ENCODE data around the gene BTBD18. TPM values are rescaled to one million over a fixed set of nuclear protein-coding genes. Genes with fewer than 3 reads are reported as not detected.
"Not testable (repeated sequence)": the region's sequence is repeated elsewhere in the genome, so short reads cannot be mapped to it uniquely, and the experiment has no call there.

The BTBD18 gene
- total RNA-seq, 2 experiments from 2014 or later = not detected

DNA sequence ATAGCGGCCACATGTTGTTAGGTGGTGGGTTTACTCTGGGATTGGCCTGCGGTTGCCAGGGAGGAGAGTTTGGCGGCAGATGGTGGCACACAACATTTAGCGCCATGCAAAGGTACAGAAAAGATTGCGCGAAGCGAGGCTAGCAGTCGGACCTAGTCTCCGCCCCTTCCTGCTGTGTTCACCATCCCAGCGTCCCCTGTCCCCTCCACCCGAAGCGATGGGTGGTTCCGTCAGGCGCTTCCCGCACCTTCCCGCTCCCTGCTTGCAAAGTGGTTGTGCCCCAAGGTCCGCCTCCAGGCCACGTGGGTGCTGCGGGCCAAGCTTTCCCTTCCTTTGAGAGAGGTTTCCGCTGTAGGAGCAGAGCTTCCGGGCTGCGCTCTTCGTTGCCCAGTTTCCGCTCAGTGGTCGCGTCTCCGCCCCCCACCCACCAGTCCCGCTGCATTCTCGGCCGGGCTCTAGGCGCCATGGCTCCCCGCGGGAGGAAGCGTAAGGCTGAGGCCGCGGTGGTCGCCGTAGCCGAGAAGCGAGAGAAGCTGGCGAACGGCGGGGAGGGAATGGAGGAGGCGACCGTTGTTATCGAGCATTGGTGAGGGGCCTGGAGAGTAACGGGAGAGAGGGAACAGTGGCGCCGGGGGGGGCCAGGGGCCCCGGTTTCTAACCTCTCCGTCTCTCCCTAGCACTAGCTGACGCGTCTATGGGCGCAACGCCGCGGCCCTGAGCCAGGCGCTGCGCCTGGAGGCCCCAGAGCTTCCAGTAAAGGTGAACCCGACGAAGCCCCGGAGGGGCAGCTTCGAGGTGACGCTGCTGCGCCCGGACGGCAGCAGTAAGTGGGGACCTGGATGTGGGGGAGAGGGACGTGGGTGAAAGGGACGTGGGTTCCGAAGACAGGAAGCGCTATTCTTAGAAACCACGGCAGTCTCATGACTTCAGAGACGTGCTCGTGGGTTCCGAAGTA lies 10.2 kb downstream of the BTBD18 start, which contains the start of gene SELENOH:
Gene SELENOH, plus strand, starts transcription at position 360 of the 955 bp plus-strand sequence. Its CDS starts 105 bp downstream, at position 465.
- H3K36me3 Mint-ChIP-seq = peaks cover 34% of the 10 kb centered on the region
- H3K4me1 Mint-ChIP-seq = peaks cover 25% of the 10 kb centered on the region
- CTCF ChIA-PET = interaction anchor here (0.7 to 2.9 kb wide), 8 partner anchors 10 to 100 kb away, joined by 3 to 16 read pairs (median 5); partner anchors contain the start of genes BTBD18, MED19 and TMX2
- peak; percentile 91 for ATAC-seq
- no peaks in the 10 kb centered on the region for H3K9me3 Mint-ChIP-seq (ENCODE audit: low read depth)
- peak within 1 kb of the TSS; percentile 86 for H3K4me3 Mint-ChIP-seq
- H3K27me3 Mint-ChIP-seq = no peaks in the 10 kb centered on the region
- H3K27ac Mint-ChIP-seq = peak within 1 kb of the TSS; percentile 93
- peak; percentile 97 for DNase-seq

DNA sequence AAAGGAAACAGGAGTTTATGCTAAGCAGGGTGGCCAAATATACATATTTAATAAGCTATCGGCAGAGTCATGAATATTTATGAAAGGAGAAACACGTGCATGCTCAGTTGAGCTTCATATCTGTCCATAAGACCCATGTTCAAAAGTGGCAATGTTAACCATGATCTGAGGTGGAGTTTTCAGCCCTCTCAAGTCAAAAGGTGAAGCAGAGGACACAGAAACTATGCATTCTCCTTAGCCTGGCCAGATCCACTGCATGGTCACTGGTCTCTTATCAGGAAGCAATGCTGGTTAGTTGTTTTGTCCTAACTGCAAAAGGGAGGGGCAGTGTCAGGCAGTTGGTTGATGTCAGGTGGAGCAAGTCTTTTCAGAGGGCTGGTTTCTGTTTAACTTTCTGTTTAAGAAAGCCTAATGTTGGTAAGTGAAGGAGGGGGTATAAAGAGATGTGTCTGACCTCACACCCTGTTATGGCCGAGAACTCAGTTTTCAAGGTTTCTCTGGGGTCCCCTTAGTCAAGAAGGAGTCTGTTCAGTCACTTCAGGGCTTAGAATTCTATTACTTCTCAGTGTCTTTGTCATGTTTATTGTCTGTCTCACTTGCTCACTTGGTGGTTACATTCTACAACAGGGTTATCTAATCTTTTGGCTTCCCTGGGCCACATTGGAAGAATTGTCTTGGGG lies 15.9 kb downstream of the BTBD18 start:
- no peak for DNase-seq
- CTCF ChIA-PET = interaction anchor here (2.6 kb wide), 1 partner anchor 12 kb away, joined by 11 read pairs; no protein-coding TSS in a partner anchor
- Mint-ChIP-seq H3K9me3 (ENCODE audit: low read depth) (no peaks in the 10 kb centered on the region), H3K27me3 (no peaks in the 10 kb centered on the region), H3K4me1 (peaks cover 20% of the 10 kb centered on the region), H3K27ac (peak overlapping the region; percentile 67), H3K4me3 (no peak overlapping the region), H3K36me3 (peaks cover 15% of the 10 kb centered on the region)
- ATAC-seq = peak; percentile 45

DNA sequence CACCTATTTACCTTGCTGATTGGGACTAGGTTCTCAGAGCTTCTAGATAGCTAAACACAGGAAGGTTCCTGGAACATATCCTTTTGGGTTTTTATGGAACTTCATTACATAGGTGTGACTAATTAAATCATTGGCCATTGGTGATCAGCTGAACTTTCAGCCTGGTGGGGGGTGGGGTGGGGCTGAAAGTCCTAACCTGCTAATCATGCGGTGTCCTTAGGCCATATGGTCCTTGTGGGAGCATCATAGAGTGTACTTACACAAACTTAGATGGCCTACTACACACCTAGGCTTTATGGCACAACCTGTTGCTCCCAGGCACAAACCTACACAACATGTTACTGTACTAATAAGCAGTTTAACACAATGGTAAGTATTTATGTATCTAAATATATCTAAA lies 19.0 kb downstream of the BTBD18 start:
- H3K27ac Mint-ChIP-seq = no peak overlapping the region
- CTCF ChIA-PET = no interaction called here
- ATAC-seq = no peak
- H3K4me1 Mint-ChIP-seq = peaks cover 19% of the 10 kb centered on the region
- DNase-seq = no peak
- no peaks in the 10 kb centered on the region for H3K9me3 Mint-ChIP-seq (ENCODE audit: low read depth)
- H3K4me3 Mint-ChIP-seq = no peak overlapping the region
- H3K27me3 Mint-ChIP-seq = no peaks in the 10 kb centered on the region
- H3K36me3 Mint-ChIP-seq = peaks cover 8% of the 10 kb centered on the region

DNA sequence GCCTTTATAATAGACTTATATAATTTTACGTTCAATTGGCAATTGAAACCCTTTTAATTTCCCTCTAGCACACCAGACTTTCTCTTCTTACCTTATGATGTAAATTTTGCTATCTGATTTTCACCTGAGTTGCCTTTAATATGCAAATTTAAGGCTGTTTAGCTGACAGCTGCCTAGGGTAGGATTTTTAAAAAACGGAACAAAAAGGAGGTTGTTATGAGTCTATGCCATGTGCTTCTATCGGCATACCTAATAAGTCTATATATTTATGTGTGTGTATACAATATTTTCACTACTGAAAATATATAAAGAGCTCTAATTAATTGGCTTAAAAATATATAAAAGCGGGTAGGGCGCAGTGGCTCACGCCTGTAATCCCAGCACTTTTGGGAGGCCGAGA lies 22.1 kb downstream of the BTBD18 start:
- no peak overlapping the region for H3K4me3 Mint-ChIP-seq
- no peaks in the 10 kb centered on the region for H3K27me3 Mint-ChIP-seq
- no peak overlapping the region for H3K27ac Mint-ChIP-seq
- H3K4me1 Mint-ChIP-seq = peaks cover 17% of the 10 kb centered on the region
- DNase-seq (no peak), ATAC-seq (no peak)
- CTCF ChIA-PET = interaction anchor here (3.0 kb wide), 1 partner anchor 71 kb away, joined by 7 read pairs; no protein-coding TSS in a partner anchor
- peaks cover 2% of the 10 kb centered on the region for H3K36me3 Mint-ChIP-seq
- H3K9me3 Mint-ChIP-seq (ENCODE audit: low read depth) = no peaks in the 10 kb centered on the region

DNA sequence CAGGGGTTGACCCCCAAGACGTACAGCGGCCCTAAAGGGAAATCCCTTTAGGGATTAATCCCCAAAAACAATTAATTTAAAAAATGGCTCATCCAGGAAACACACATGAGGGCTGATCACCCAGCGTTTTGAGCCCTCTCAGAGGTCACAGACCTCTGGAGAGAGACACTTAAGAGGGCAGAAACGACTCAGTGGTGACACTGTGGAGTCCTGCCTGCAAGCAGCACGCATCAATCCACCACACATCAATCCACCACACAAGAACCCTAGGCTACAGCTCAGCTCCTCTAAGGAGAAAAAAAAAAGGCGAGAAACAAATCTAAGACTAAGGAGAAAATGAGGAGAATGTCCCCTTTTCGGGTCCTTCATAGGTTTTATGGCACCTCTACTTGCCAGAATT lies 22.8 kb downstream of the BTBD18 start:
- Mint-ChIP-seq H3K36me3 (peaks cover 2% of the 10 kb centered on the region), H3K4me1 (peaks cover 15% of the 10 kb centered on the region), H3K27me3 (no peaks in the 10 kb centered on the region), H3K4me3 (no peak overlapping the region), H3K9me3 (ENCODE audit: low read depth) (no peaks in the 10 kb centered on the region), H3K27ac (no peak overlapping the region)
- CTCF ChIA-PET = interaction anchor here (0.6 to 3.0 kb wide), 4 partner anchors 15 to 72 kb away, joined by 3 to 7 read pairs (median 4); no protein-coding TSS in a partner anchor
- ATAC-seq = no peak
- no peak for DNase-seq

DNA sequence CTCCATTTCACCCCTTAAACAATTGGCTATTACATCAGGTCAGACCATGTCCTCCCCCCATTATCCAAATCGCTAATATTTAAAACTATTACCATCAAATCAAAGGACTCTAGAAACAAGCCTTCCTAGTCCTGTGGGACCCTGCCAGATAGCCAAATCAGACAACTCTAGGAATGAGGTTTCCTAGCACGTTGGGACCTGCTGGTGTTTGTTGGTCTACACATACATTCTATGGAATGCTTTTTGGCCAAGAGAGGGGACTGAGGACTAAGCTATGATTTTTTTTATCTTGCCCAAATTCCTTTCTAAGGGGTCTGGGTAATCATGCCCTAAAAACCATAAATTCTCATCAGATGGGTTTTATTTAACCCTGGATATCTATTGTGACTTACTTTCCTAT lies 24.4 kb downstream of the BTBD18 start:
- Mint-ChIP-seq H3K9me3 (ENCODE audit: low read depth) (no peaks in the 10 kb centered on the region), H3K4me1 (peaks cover 15% of the 10 kb centered on the region), H3K27me3 (no peaks in the 10 kb centered on the region), H3K4me3 (no peak overlapping the region), H3K27ac (no peak overlapping the region), H3K36me3 (peaks cover 2% of the 10 kb centered on the region)
- CTCF ChIA-PET = interaction anchor here (1.4 to 3.0 kb wide), 2 partner anchors 74 to 83 kb away, joined by 3 to 7 read pairs; no protein-coding TSS in a partner anchor
- no peak for DNase-seq
- no peak for ATAC-seq

DNA sequence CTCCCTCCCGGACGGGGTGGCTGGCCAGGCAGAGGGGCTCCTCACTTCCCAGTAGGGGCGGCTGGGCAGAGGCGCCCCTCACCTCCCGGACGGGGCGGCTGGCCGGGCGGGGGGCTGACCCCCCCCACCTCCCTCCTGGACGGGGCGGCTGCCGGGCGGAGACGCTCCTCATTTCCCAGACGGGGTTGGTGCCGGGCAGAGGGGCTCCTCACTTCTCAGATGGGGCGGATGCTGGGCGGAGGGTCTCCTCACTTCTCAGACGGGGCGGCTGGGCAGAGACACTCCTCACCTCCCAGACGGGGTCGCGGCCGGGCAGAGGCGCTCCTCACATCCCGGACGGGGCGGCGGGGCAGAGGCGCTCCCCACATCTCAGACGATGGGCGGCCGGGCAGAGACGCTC lies 34.9 kb downstream of the BTBD18 start:
- H3K4me3 Mint-ChIP-seq; H3K9me3 Mint-ChIP-seq (ENCODE audit: low read depth); H3K27ac Mint-ChIP-seq; CTCF ChIA-PET; ATAC-seq; H3K27me3 Mint-ChIP-seq; DNase-seq: not testable (repeated sequence)
- peaks cover 16% of the 10 kb centered on the region for H3K36me3 Mint-ChIP-seq
- peaks cover 26% of the 10 kb centered on the region for H3K4me1 Mint-ChIP-seq

DNA sequence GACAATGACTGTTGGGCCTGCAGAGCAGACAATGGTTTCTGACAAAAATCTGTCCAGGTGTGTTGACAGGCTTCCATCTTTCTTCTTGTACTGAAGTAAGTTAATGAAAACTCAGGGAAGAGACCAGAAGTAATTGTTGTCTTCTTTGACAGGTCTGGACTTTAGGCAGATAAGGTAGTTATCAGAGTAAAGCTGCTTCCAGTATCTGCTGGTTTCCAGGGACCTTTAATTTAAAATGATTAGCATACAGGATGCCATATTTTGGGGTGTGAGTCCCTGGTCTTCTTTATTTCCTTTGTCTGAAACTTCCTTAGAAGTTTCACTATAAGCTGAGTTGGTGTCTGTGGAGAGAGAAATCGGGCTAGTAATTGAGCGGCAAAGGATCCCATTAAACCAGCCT lies 37.8 kb downstream of the BTBD18 start:
- ATAC-seq = no peak
- CTCF ChIA-PET = interaction anchor here (0.6 to 1.6 kb wide), 4 partner anchors 9 to 87 kb away, joined by 3 to 15 read pairs (median 4); partner anchors contain the start of gene SELENOH
- H3K27ac Mint-ChIP-seq = peak overlapping the region; percentile 91
- peaks cover 49% of the 10 kb centered on the region for H3K4me1 Mint-ChIP-seq
- no peaks in the 10 kb centered on the region for H3K9me3 Mint-ChIP-seq (ENCODE audit: low read depth)
- H3K36me3 Mint-ChIP-seq = peaks cover 11% of the 10 kb centered on the region
- H3K4me3 Mint-ChIP-seq = peak overlapping the region; percentile 99
- no peaks in the 10 kb centered on the region for H3K27me3 Mint-ChIP-seq
- no peak for DNase-seq

DNA sequence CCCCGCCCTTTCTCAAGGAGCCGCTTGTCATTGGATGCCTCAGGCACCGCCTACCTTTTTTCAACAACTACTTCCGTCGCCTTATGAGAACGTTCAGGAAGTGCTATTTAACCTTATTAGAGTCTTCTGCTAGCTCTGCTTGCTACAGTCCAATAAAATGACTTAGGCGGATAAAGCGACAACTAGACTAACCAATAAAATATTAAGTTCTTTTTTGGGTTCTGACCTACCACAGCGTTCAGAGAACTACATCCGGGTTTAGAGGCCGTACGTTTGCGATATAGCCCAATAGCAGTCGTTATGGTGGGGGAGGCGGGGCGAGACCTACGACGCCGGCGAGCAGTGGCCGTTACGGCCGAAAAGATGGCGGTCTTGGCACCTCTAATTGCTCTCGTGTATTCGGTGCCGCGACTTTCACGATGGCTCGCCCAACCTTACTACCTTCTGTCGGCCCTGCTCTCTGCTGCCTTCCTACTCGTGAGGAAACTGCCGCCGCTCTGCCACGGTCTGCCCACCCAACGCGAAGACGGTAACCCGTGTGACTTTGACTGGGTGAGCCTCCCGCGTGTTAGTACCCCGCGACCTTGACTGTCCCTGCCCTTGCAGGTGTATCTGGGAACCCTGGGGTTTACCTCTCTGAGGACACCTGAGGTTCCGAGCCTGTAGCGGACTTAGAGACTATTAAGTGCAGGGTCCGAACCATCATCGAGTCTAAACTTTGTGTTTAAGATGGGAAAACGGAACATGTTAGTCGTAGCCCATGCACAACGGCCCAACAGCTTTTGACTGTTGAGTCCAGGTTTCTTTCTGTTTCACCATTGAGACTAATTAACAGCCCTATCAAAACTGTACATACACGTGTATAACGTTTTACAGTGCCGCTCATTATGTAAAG lies 39.1 kb downstream of the BTBD18 start, which contains the start of gene TMX2:
Gene TMX2, plus strand, starts transcription at position 338 of the 895 bp plus-strand sequence. Its CDS starts 26 bp downstream, at position 364.
- ATAC-seq (peak; percentile 92), DNase-seq (peak; percentile 95)
- Mint-ChIP-seq H3K4me1 (peaks cover 57% of the 10 kb centered on the region), H3K36me3 (peaks cover 12% of the 10 kb centered on the region), H3K4me3 (peak within 1 kb of the TSS; percentile 99), H3K9me3 (ENCODE audit: low read depth) (no peaks in the 10 kb centered on the region), H3K27me3 (no peaks in the 10 kb centered on the region), H3K27ac (peak within 1 kb of the TSS; percentile 91)
- CTCF ChIA-PET = interaction anchor here (1.0 to 2.4 kb wide), 9 partner anchors 11 to 255 kb away, joined by 3 to 17 read pairs (median 5); partner anchors contain the start of gene SELENOH

DNA sequence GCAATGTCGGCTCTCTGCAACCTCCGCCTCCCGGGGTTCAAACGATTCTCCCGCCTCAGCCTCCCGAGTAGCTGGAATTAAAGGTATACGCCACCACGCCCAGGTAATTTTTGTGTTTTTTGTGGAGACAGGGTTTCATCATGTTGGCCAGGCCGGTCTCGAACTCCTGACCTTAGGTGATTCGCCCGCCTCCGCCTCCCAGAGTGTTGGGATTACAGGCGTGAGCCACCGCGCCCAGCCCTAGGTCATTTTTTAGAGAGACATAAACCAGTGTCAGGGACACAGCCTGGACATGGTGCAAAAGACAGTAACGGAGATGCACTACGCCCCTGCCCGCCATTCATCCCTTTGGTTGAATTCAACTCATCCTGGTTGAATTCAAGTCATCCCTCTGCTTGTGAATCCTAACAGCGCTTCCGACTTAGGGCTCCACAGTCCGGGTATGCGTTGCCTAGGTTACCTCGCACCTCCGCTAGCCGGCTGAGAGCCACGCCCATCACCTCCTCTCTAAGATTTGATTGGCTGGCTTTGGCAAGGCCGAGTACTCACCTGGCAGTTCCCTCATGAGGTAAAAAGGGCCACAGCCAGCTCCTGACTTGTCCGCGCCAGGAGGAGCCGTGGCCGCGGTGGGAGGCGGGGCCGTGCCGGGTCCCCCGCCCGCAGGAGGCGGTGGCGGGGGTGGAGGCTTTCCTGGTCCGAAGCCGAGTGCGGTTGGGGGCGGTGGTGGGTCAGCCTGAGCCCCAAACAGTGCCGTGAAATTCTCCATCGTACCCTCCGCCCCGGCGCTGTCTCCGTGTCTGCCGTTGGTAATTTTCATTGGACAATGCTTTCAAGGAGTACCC lies 40.0 kb downstream of the BTBD18 start, which contains the start of gene MED19:
Gene MED19, minus strand, starts transcription at position 802 of the 842 bp plus-strand sequence. Its CDS starts 36 bp downstream, at position 766.
- DNase-seq (peak; percentile 88), ATAC-seq (peak; percentile 41)
- no peaks in the 10 kb centered on the region for H3K27me3 Mint-ChIP-seq
- H3K36me3 Mint-ChIP-seq = peaks cover 12% of the 10 kb centered on the region
- H3K27ac Mint-ChIP-seq = peak within 1 kb of the TSS; percentile 91
- H3K4me1 Mint-ChIP-seq = peaks cover 59% of the 10 kb centered on the region
- H3K9me3 Mint-ChIP-seq (ENCODE audit: low read depth) = no peaks in the 10 kb centered on the region
- H3K4me3 Mint-ChIP-seq = peak within 1 kb of the TSS; percentile 99
- CTCF ChIA-PET = interaction anchor here (1.0 to 2.4 kb wide), 9 partner anchors 12 to 254 kb away, joined by 3 to 17 read pairs (median 5); partner anchors contain the start of gene SELENOH

DNA sequence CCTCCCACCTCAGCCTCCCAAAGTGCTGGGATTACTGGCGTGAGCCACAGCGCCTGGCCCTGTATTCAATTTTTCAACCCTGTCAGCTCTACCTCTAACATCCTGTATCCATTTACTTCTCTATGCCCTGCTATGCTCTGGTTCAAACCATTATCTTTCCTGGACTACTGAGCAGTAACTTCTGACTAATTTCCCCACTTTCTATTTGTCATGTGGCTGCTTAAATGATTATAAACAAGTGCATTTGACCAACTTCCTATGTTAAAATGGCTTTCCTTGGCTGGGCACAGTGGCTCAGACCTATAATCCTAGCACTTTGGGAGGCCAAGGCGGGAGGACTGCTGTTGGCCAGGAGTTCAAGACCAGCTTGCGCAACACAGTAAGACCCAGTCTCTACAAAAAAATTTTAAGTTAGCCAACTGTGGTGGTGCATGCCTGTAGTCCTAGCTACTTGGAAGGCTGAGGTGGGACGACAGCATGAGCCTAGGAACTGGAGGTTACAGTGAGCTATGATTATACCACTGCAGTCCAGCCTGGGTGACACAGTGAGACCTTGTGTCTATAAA lies 41.7 kb downstream of the BTBD18 start:
- Mint-ChIP-seq H3K4me3 (no peak overlapping the region), H3K9me3 (ENCODE audit: low read depth) (no peaks in the 10 kb centered on the region), H3K4me1 (peaks cover 56% of the 10 kb centered on the region), H3K27me3 (no peaks in the 10 kb centered on the region), H3K36me3 (peaks cover 13% of the 10 kb centered on the region), H3K27ac (peak overlapping the region; percentile 69)
- no peak for DNase-seq
- ATAC-seq = no peak
- CTCF ChIA-PET = interaction anchor here (0.7 to 3.4 kb wide), 4 partner anchors 61 to 180 kb away, joined by 3 to 15 read pairs (median 3); no protein-coding TSS in a partner anchor

All from activated CD8-positive, alpha-beta memory T cell treated with anti-CD3 and anti-CD28 coated beads, Interleukin-2, amount 10 ng/mL, durations not matched to agents 7 days and 5 days (primary cell).